CD4-positive, alpha-beta T cell treated with Interleukin-21 for 1 hour (primary cell): Measurements from ENCODE around the gene COPE.
"Not testable (repeated sequence)": the region's sequence is repeated elsewhere in the genome, so short reads cannot be mapped to it uniquely, and the experiment has no call there.

ENCODE experiments used
- DNase-seq: peaks from one replicate; pipeline ENCODE4 v3.0.0-alpha.2; 2020

COPE gene

DNA sequence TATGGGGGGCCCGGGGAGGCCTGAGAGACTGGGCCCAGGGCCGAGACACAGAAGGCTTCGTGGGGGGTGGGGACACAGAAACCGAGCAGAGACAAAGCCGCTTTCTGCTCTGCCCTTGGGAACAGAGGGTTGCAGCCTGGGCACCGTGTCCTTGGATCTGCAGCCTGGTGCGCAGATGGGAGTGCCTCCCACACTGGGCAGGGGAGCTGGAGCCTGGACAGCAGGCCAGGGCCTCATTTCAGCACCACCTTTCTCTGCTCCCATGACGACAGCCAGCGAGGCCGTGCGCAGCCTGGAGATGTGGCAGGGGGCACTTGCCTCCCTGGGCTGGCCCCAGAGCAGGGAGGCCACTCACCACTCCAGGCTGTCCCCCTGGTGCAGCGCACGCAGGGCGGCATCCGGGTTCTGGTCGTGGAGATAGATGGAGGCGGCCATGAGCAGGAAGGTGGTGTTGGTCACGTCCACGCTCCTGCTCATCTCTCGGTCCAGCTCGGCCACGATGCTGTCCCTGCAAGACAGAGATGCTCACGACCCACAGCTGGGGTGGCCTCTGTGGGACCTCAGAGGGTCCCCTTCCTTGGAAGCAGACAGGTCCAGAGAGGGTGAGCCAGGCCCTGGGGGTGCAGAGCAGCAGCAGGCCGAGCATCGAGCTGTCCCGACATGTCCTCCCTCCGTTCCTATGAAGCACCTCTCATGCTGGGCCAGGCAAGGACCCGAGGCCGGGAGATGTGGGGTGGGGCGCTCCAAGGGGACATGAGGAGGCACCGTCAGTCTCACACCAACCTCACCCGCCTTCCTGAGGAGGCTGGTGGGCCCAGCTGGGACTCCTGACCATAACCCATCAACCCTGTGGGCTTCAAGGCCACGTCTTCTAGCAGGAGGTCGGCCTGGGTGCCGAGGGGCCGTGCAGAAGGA lies 12.3 kb downstream of the COPE start:
- DNase-seq = no peak

GRCh38 chr19:18905513-18906236 lies 13.5 kb downstream of the COPE start:
- no peak for DNase-seq

DNA sequence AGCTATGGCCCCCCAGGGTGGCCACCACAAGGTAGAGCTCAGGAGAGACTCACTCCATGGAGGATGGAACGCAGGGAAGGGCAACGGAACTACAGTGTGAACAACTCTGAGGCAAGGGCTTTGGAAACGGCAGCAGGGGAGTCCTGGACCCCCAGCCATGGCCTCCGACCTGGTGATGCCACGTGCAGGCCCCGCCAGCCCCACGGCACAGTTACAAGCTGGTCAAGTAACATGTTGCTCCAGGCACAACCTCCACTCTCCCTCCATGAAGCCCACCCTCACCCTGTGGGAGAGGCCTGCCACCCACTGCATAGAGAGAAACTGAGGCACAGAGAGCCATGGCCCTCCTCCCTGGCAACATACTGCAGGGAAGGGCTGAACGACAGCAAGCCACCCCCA lies 14.1 kb downstream of the COPE start:
- no peak for DNase-seq

- no peak for DNase-seq
Measured at GRCh38 chr19:18904334-18905057, 14.7 kb downstream of the COPE start.

- DNase-seq = no peak
Measured at GRCh38 chr19:18903156-18904037, 15.8 kb downstream of the COPE start.

- not testable (repeated sequence) for DNase-seq
Measured at GRCh38 chr19:18902519-18902918, 16.7 kb downstream of the COPE start.

GRCh38 chr19:18901491-18901890 lies 17.7 kb downstream of the COPE start:
- DNase-seq = no peak

DNA sequence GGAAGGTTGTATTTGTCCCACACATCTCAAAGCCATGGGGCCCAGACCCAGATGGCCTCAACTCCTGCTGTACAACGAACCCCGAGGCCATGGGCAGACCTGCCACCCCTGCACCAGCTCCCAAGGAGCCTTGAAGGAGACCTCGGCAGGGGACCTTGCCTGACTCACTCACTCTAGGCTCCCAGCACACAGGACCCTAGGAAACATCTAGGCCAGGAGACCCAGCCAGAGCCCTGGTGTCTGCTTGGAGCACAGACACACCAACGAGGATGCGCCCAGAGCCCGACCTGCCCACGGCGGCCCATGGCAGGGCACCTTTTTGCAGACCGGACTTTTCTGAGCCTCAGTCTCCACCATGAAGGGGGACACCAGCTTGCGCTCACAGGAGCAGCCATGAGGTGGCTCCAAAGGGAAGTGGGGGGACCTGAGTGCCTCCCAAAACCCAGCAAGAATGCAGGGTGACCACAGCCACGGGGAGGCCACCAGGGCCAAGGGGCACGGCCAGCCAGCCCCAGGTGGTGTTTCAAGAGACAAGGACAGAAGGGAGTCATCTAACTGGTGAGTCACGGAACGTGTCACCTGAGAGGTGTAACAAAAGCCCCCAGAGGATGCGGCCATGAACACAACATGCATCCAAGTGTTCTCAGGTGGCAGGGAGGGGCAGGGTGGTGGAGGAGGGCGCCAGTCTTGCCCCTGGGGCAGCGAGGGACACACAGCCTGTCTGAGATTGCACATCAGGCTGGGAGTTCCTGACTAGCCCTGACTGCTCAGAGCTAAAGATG lies 18.3 kb downstream of the COPE start:
- no peak for DNase-seq

DNA sequence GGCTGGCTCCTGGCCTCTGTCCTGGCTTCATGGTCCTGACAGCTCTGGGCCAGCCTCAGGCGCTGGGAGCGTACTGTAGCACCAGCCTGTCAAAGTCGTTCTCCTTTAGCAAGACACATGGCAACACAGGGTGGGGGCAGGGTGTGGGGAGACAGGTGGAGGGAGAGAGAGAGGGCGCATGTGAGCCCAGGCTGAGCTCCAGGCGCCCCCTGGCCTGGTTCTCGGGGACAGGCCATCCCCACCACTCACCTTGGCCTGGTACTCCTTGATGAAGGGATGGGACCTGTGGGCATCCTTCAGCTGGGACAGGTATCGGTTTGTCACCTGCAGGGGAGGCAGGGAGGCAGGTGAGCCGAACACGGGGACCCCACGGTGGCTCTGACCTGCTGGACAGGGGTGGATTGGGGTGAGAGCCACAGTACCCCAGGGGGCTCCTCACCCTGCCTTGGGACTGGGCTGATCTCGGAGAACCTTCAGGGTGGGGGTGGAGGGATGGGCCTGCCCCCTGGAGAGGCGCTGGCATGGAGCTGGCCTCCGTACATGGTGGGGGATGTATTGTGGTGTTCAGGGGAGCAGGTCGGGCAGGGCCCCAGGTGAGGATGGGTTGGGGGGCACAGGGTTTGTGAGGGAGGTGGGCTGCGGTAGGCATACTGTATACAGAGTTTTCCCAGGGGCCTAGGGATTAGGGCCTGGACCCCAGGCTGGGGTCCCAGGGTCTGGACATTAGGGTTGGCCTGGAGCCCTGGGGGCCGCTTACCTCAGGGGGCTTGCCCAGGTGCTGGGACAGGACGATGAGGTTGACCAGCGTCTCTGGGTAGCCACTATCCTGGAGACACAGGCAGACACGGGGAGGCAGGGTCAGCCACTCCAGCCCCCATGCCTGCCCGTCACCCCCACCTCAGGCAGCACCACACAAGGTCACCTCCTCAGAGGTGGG lies 19.3 kb downstream of the COPE start:
- no peak for DNase-seq

- no peak for DNase-seq
Measured at GRCh38 chr19:18898607-18899408, 20.4 kb downstream of the COPE start.

DNA sequence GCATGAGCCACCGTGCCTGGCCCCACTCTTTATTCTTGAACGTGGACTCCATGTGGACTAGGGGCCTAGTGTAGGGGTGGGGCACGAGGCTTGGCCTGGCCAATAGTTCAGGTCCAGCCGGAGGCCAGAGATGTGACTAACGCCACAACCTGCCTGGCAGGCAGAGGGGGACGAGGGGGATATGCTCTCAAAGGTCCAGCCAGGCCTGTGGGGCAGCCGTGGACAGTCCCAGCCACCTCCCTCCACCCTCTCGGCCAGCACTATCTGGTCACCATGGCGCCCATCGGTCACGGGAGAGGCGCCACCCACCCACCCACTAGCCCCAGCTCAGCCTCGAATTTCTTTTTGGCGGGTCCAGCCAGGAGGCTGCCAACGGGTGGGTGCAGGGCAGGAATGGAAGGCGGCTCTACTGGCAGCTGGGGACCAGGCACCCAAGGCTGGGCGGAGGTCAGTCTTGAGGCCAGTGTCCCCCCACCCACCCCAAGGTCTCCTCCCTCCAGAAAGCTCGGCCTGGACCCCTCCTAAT lies 21.0 kb downstream of the COPE start:
- DNase-seq = no peak

- no peak for DNase-seq
Measured at GRCh38 chr19:18897094-18898029, 21.8 kb downstream of the COPE start.

DNA sequence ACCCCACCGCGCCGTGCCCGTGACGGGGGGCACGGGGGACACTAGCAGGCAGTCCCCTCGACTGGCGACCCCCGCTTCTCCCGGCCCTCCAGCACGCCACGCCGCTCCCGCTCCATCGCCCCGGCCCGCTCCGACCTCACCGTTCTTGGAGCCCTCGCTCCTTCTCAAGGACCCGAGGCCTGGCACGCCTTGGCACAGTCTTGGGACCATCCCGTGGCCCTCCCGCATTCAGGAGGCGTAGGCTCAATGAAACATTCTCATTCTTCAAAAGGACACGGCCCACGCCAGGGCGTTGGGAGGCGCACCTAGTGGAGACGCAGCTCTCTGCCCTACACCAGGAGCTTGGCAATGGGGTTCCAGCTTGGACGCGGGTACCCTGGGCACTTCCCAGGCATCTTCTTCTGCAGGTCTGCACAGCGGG lies 22.8 kb downstream of the COPE start:
- no peak for DNase-seq

DNA sequence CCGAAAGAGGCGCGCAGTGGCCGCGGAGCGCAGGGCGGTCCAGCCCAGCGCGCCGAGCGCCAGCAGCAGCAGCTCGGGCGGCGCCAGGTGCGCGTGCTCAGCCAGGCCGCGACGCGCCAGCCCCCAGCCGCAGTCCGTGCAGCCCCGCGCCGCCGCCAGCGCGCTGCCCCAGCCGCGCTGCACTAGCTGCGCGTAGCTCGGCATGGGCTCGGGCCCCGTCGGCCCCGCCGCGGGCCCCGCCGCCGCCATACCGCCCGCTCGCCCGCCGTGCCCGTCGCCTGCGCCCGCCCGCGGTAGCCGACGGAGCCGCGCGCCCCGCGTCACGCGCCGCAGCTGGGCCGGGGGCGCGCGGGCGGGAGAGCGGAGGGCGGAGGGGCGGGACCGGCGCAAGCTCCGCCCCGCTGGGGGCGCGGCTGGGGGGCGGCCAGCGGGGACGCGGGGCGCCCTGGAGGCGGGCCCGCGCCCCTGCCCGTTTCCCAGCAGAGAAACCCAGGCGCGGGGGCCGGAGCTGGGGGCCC lies 23.3 kb downstream of the COPE start, which contains the start of gene CERS1:
Gene CERS1, minus strand, starts transcription at position 335 of the 518 bp plus-strand sequence. Its CDS starts 86 bp downstream, at position 249.
- DNase-seq = no peak

DNA sequence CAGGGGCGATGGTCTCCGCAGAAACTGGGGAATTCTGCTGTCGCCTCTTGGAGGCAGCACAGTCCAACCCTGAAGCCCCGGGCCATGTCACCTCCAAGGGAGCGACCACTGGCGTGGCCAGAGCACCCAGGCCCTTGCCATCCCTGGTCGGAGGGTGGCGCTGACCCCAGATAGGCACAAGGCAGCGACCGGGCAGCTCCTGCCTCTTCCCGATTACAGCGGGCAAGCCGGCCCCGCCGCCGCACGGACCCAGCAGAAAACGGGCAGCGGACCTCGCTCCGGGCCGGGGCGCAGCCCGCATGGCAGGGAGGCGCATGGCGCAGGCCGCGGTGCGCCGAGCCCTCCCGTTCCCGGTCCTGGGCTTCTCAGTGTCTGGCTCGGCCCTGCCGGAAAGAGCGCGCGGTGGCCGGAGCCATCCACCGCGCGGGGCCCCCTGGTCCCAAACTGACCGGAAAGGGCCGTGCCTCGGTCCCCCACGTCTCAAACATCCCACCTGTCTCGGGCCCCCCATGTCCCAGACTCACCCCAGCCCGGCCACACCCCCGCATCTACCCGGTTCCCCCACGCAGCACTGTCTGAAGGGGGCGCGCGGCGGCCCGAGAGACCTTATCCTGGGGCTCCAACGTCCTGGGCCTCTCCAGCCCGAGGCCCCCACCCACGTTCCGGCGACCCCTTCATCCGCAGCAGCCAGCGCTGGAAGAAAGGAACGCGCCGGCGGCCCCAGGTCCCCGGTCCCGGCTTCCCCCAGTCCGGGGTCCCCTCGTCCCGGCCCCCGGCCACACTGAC lies 24.0 kb downstream of the COPE start:
- DNase-seq = no peak

DNA sequence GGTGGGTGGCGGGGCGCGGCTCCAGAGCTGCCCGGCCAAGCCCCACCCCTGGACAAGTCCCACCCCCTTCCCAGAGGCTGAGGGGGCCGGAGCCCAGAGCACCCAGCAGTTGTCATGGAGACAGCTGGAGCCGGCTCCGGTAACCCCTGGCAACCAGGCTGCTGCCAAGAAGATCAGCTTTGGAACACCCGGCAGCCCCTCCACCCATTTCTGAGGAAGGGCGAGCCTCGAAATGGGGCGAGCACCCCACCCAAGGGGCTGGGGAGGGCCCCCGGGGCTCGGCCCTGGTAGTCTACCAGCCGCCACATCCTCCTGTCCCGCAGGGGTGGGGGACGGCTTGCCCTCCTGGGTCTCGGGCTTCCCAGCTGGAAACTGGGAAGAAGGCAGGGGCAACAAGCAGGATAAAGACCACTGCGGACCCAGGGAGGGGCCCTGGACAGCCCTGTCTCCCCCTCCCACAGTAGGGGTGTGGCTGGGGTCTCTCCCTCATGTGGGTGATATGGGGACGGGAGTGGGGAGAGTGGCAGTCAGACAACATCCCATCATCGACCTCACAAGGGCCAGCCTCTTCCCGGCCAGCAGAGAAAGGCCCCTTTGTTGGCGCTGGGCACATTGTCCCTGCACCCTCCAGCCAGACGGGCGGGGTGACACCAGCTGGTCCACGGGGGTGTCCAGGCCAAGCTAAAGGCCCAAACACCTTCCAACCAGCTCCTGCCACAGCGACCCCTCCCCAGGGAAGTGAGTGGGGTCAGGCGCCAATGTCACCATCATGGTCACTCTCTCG lies 24.7 kb downstream of the COPE start:
- no peak for DNase-seq
